D721Med (cell line): ENCODE measurements around the gene ZNF543.
"Not testable (repeated sequence)": the region's sequence is repeated elsewhere in the genome, so short reads cannot be mapped to it uniquely, and the experiment has no call there.

Experiments used
- DNase-seq: peaks from one replicate; pipeline ENCODE4 v3.0.0; 2011; ENCODE audit warnings: low spot score; ENCODE audit not compliant: insufficient read length
- FAIRE-seq: peaks from 2 replicates; lab custom pipeline; 2011; peaks lifted over from hg19 to GRCh38; lab: Jason Lieb, UNC
- CTCF ChIP-seq: IDR thresholded peaks from 2 replicates; pipeline ENCODE4 v1.5.1; 2012; ENCODE audit warnings: mild to moderate bottlenecking, control low read depth; ENCODE audit not compliant: insufficient read depth; ENCODE audit errors: missing control alignments

The ZNF543 gene

GRCh38 chr19:57362997-57363687, 42.9 kb downstream of the ZNF543 start, which contains the start of the genes TRAPPC2B and ZNF547:
Gene TRAPPC2B, plus strand, starts transcription at chr19:57363551. Its CDS starts 1,283 bp downstream, at chr19:57364834.
Gene ZNF547, plus strand, starts transcription at chr19:57363551. Its CDS starts 5,005 bp downstream, at chr19:57368556.
- FAIRE-seq (peak; percentile 88), DNase-seq (peak; percentile 81)
- no peak for TF ChIP-seq CTCF

- no peak for TF ChIP-seq CTCF
- no peak for DNase-seq
- FAIRE-seq = no peak
These were observed 43.5 kb downstream of the ZNF543 start for GRCh38 chr19:57363688-57364181.

- DNase-seq (no peak), FAIRE-seq (no peak)
- no peak for TF ChIP-seq CTCF
These were observed 46.5 kb downstream of the ZNF543 start for GRCh38 chr19:57366776-57367175.

- no peak for FAIRE-seq
- DNase-seq = no peak
- no peak for TF ChIP-seq CTCF
These were observed 53.9 kb downstream of the ZNF543 start for GRCh38 chr19:57374179-57374578.

GRCh38 chr19:57374647-57375046, 54.4 kb downstream of the ZNF543 start:
- FAIRE-seq, DNase-seq: not testable (repeated sequence)

GRCh38 chr19:57376151-57376550, 55.9 kb downstream of the ZNF543 start:
- FAIRE-seq (no peak), DNase-seq (no peak)
- no peak for TF ChIP-seq CTCF

- TF ChIP-seq CTCF = no peak
- no peak for DNase-seq
- no peak for FAIRE-seq
These were observed 57.4 kb downstream of the ZNF543 start for GRCh38 chr19:57377498-57378146.
